OCI-LY7 (cell line): ENCODE data around the gene DNAJC28. TPM values are rescaled to one million over a fixed set of nuclear protein-coding genes. Genes with fewer than 3 reads are reported as not detected.

Experiments
- BruUV-seq: library from RNA; stranded (reverse); fragments of 400-500 nt; replicated peaks from 2 replicates; lab custom pipeline; 2021; lab: Mats Ljungman, UMichigan
- CTCF ChIA-PET: fragments of 300-600 bp; sonication (Branson Sonifier 250); formaldehyde crosslinking; loops from one replicate; lab custom pipeline; 2022; ENCODE audit warnings: antibody characterized with exemption; ENCODE audit not compliant: unreplicated experiment; lab: Charles Lee
- POLR2A ChIA-PET: fragments of 300-600 bp; sonication (Branson Sonifier 250); formaldehyde crosslinking; loops from one replicate; lab custom pipeline; 2022; ENCODE audit warnings: antibody characterized with exemption; lab: Charles Lee
- DNase-seq: peaks from one replicate; pipeline ENCODE4 v3.0.0-alpha.2; 2015; ENCODE audit warnings: low spot score
- H2AFZ ChIP-seq: fragments of 200-600 bp; sonication (generic), shearing (Covaris generic); 2 replicates; pipeline ENCODE4 v1.6.1; 2014; ENCODE audit warnings: mild to moderate bottlenecking, antibody characterized with exemption, low read length, moderate library complexity
- H3K27ac ChIP-seq: fragments of 200-600 bp; sonication (generic); 2 replicates; pipeline ENCODE4 v1.5.1; 2014; ENCODE audit warnings: mixed run types, low read depth, mild to moderate bottlenecking, moderate library complexity, low read length, inconsistent platforms; ENCODE audit not compliant: poor library complexity, severe bottlenecking
- H3K36me3 ChIP-seq: fragments of 200-600 bp; sonication (generic); 2 replicates; pipeline ENCODE4 v1.6.1; 2014; ENCODE audit warnings: mild to moderate bottlenecking, antibody characterized with exemption, low read length, moderate library complexity, mixed read lengths; ENCODE audit not compliant: insufficient read depth
- H3K4me1 ChIP-seq: fragments of 200-600 bp; sonication (generic); 2 replicates; pipeline ENCODE4 v1.5.1; 2014; ENCODE audit warnings: mild to moderate bottlenecking, low read length; ENCODE audit not compliant: insufficient read depth, poor library complexity, severe bottlenecking
- H3K4me2 ChIP-seq: fragments of 200-600 bp; sonication (generic); 2 replicates; pipeline ENCODE4 v1.6.1; 2014; ENCODE audit warnings: mild to moderate bottlenecking, low read length
- H3K4me3 ChIP-seq: fragments of 200-600 bp; sonication (generic); 2 replicates; pipeline ENCODE4 v1.5.1; 2014; ENCODE audit warnings: mild to moderate bottlenecking, low read depth, low read length; ENCODE audit not compliant: poor library complexity, severe bottlenecking
- H3K79me2 ChIP-seq: fragments of 200-600 bp; sonication (generic); 2 replicates; pipeline ENCODE4 v1.6.1; 2016; ENCODE audit warnings: low read depth, mild to moderate bottlenecking, low read length, moderate library complexity, mixed read lengths; ENCODE audit not compliant: insufficient read depth
- H3K9me2 ChIP-seq: fragments of 200-600 bp; sonication (generic); 2 replicates; pipeline ENCODE4 v1.6.1; 2016; ENCODE audit warnings: mild to moderate bottlenecking, low read length, mixed read lengths; ENCODE audit not compliant: insufficient read depth
- H3K9me3 ChIP-seq: fragments of 200-600 bp; sonication (generic); 2 replicates; pipeline ENCODE4 v1.6.1; 2014; ENCODE audit warnings: mild to moderate bottlenecking, mixed run types, low read length, mixed read lengths
- H4K20me1 ChIP-seq: fragments of 200-600 bp; sonication (generic); 2 replicates; pipeline ENCODE4 v1.6.1; 2014; ENCODE audit warnings: mild to moderate bottlenecking, antibody characterized with exemption, low read length, moderate library complexity, mixed read lengths; ENCODE audit not compliant: insufficient read depth
- CTCF ChIP-seq: fragments of 200-600 bp; sonication (generic); conservative IDR thresholded peaks from 2 replicates; pipeline ENCODE4 v1.5.1; 2014; ENCODE audit warnings: mild to moderate bottlenecking, antibody characterized with exemption, low read length, moderate library complexity, mixed read lengths
- EZH2phosphoT487 ChIP-seq: fragments of 200-600 bp; sonication (generic); IDR thresholded peaks from 2 replicates; pipeline ENCODE4 v1.6.1; 2018; ENCODE audit warnings: low read depth, borderline replicate concordance, mild to moderate bottlenecking, mixed run types, antibody characterized with exemption, low read length, moderate library complexity, mixed read lengths
- intact Hi-C: fragments of 100-400 bp; cut with micrococcal nuclease; formaldehyde crosslinking; loops from one replicate; pipeline ENCODE4 v1.10.0; 2022; ENCODE audit not compliant: unreplicated experiment
- total RNA-seq, 2 experiments: library from RNA; depleted of rRNA in 1 of 2; stranded (reverse); fragments of >200 nt in 1 of 2; shearing (Covaris generic) in 1 of 2; gene quantifications; 2 replicates each; pipeline ENCODE4 v1.2.3, GENCODE V29; 2014 to 2022

Gene DNAJC28
- total RNA-seq, 2 experiments from 2014 or later, result 0.95 to 1.3 TPM

- intact Hi-C loops, result no loop called here
- no peak overlapping the region for H3K27ac ChIP-seq
- no peak for DNase-seq
- H4K20me1 ChIP-seq, result no peaks in the 10 kb centered on the region
- H3K4me2 ChIP-seq, result no peak overlapping the region
- no TSS peak for BruUV-seq
- no peaks in the 10 kb centered on the region for H3K9me3 ChIP-seq
- no peak for TF ChIP-seq CTCF
- TF ChIP-seq EZH2phosphoT487, result no peak
- H3K79me2 ChIP-seq, result no peaks in the 10 kb centered on the region
- no peak overlapping the region for H2AFZ ChIP-seq
- no peak overlapping the region for H3K4me3 ChIP-seq
- H3K9me2 ChIP-seq, result no peaks in the 10 kb centered on the region
- ChIA-PET CTCF (no interaction called here), POLR2A (interaction anchor here (0.6 to 1.6 kb wide), 5 partner anchors 9 to 1277 kb away, joined by 3 read pairs; partner anchors contain the start of gene TMEM50B)
- H3K4me1 ChIP-seq, result no peaks in the 10 kb centered on the region
- H3K36me3 ChIP-seq, result peaks cover 94% of the 10 kb centered on the region
Observed at GRCh38 chr21:33505833-33506232, 14.3 kb upstream of the DNAJC28 start.

- Histone ChIP-seq H3K4me1 (peaks cover 7% of the 10 kb centered on the region), H3K9me3 (no peaks in the 10 kb centered on the region), H3K4me3 (no peak overlapping the region), H3K27ac (no peak overlapping the region), H4K20me1 (no peaks in the 10 kb centered on the region), H3K79me2 (no peaks in the 10 kb centered on the region), H2AFZ (no peak overlapping the region), H3K4me2 (no peak overlapping the region), H3K36me3 (peaks cover 4% of the 10 kb centered on the region), H3K9me2 (no peaks in the 10 kb centered on the region)
- no peak for DNase-seq
- TF ChIP-seq CTCF, result no peak
- no TSS peak for BruUV-seq
- ChIA-PET POLR2A (interaction anchor here (0.5 to 0.7 kb wide), 2 partner anchors 59 to 80 kb away, joined by 3 to 4 read pairs; no protein-coding TSS in a partner anchor), CTCF (no interaction called here)
- intact Hi-C loops, result no loop called here
Observed at GRCh38 chr21:33496345-33496744, 4.8 kb upstream of the DNAJC28 start.

- CTCF ChIA-PET, result no interaction called here
- DNase-seq, result no peak
- Histone ChIP-seq H3K79me2 (no peaks in the 10 kb centered on the region), H3K4me3 (no peak overlapping the region), H3K36me3 (no peaks in the 10 kb centered on the region), H3K4me1 (peaks cover 11% of the 10 kb centered on the region), H3K9me2 (no peaks in the 10 kb centered on the region), H3K4me2 (no peak overlapping the region), H3K9me3 (no peaks in the 10 kb centered on the region), H2AFZ (no peak overlapping the region), H3K27ac (no peak overlapping the region), H4K20me1 (no peaks in the 10 kb centered on the region)
- no peak for TF ChIP-seq EZH2phosphoT487
- no peak for TF ChIP-seq CTCF
- POLR2A ChIA-PET, result interaction anchor here (0.5 kb wide), 1 partner anchor 80 kb away, joined by 3 read pairs; no protein-coding TSS in a partner anchor
- no TSS peak for BruUV-seq
- intact Hi-C loops, result no loop called here
Observed at GRCh38 chr21:33495743-33496142, 4.2 kb upstream of the DNAJC28 start.
